WTC11 (cell line): ENCODE data around the gene OSBPL6. TPM values are rescaled to one million over a fixed set of nuclear protein-coding genes. Genes with fewer than 3 reads are reported as not detected.

Experiments
- ATAC-seq: fragments of 200-7000 bp; cut with Tn5 transposase; 2 replicates; pipeline ENCODE4 v1.10.0; 2021; ENCODE audit warnings: mild to moderate bottlenecking, moderate library complexity
- CTCF ChIA-PET: fragments of 300-600 bp; sonication (Branson Sonifier 250); formaldehyde crosslinking; loops from one replicate; lab custom pipeline; 2021; ENCODE audit warnings: antibody characterized with exemption; lab: Charles Lee
- POLR2A ChIA-PET: fragments of 350-600 bp; sonication (Branson Sonifier 250); formaldehyde crosslinking; loops from one replicate; lab custom pipeline; 2021; ENCODE audit warnings: antibody characterized with exemption; lab: Charles Lee
- DNase-seq: peaks from one replicate; pipeline ENCODE4 v3.0.0; 2021; ENCODE audit warnings: low spot score
- H3K27ac Mint-ChIP-seq: 2 replicates; pipeline ENCODE4 v1.8.0; 2021; ENCODE audit warnings: mixed read lengths
- H3K27me3 Mint-ChIP-seq: 2 replicates; pipeline ENCODE4 v1.8.0; 2021; ENCODE audit warnings: low read depth, mild to moderate bottlenecking, moderate library complexity, mixed read lengths
- H3K36me3 Mint-ChIP-seq: 2 replicates; pipeline ENCODE4 v1.8.0; 2021; ENCODE audit warnings: mixed read lengths
- H3K4me1 Mint-ChIP-seq: 2 replicates; pipeline ENCODE4 v1.8.0; 2022; ENCODE audit warnings: mixed read lengths
- H3K4me3 Mint-ChIP-seq: 2 replicates; pipeline ENCODE4 v1.8.0; 2021; ENCODE audit warnings: mild to moderate bottlenecking, moderate library complexity, mixed read lengths
- H3K9me3 Mint-ChIP-seq: 2 replicates; pipeline ENCODE4 v1.8.0; 2021; ENCODE audit warnings: mixed read lengths
- ATF3 ChIP-seq: sonication (generic); formaldehyde crosslinking; conservative IDR thresholded peaks from 2 replicates; pipeline ENCODE4 v1.8.1; 2022; ENCODE audit warnings: mild to moderate bottlenecking, missing genetic modification reagents
- CREM ChIP-seq: sonication (generic); formaldehyde crosslinking; IDR thresholded peaks from 2 replicates; pipeline ENCODE4 v1.8.1; 2022; ENCODE audit warnings: mild to moderate bottlenecking, missing genetic modification reagents, moderate library complexity
- FOXP1 ChIP-seq: sonication (generic); formaldehyde crosslinking; IDR thresholded peaks from 2 replicates; pipeline ENCODE4 v1.8.0; 2022; ENCODE audit warnings: missing genetic modification reagents, mild to moderate bottlenecking, moderate library complexity, borderline replicate concordance
- GTF2I ChIP-seq: fragments of 250-450 bp; sonication (Bioruptor Pico); conservative IDR thresholded peaks from 2 replicates; pipeline ENCODE4 v1.4.0; 2021; ENCODE audit warnings: mild to moderate bottlenecking
- HMGA2 ChIP-seq: fragments of 250-450 bp; sonication (Bioruptor Pico); IDR thresholded peaks from 2 replicates; pipeline ENCODE4 v1.4.0; 2021; ENCODE audit warnings: mild to moderate bottlenecking, moderate library complexity
- JAZF1 ChIP-seq: fragments of 250-450 bp; sonication (Bioruptor Pico); IDR thresholded peaks from 2 replicates; pipeline ENCODE4 v1.9.0; 2021; ENCODE audit warnings: moderate library complexity, mild to moderate bottlenecking, inconsistent platforms
- NR1H2 ChIP-seq: sonication (generic); formaldehyde crosslinking; IDR thresholded peaks from 2 replicates; pipeline ENCODE4 v1.9.0; 2021; ENCODE audit warnings: mild to moderate bottlenecking, moderate library complexity, missing genetic modification reagents
- PRDM15 ChIP-seq: sonication (generic); formaldehyde crosslinking; IDR thresholded peaks from 2 replicates; pipeline ENCODE4 v1.8.0; 2022; ENCODE audit warnings: missing genetic modification reagents
- TEAD1 ChIP-seq: sonication (generic); formaldehyde crosslinking; IDR thresholded peaks from 2 replicates; pipeline ENCODE4 v1.8.0; 2022; ENCODE audit warnings: mild to moderate bottlenecking, missing genetic modification reagents
- USF1 ChIP-seq: sonication (generic); formaldehyde crosslinking; IDR thresholded peaks from 2 replicates; pipeline ENCODE4 v1.8.0; 2022; ENCODE audit warnings: mild to moderate bottlenecking, missing genetic modification reagents
- ZNF121 ChIP-seq: sonication (generic); formaldehyde crosslinking; IDR thresholded peaks from 2 replicates; pipeline ENCODE4 v1.8.0; 2023; ENCODE audit warnings: missing genetic modification reagents
- ZNF219 ChIP-seq: sonication (generic); formaldehyde crosslinking; IDR thresholded peaks from 2 replicates; pipeline ENCODE4 v1.8.0; 2023; ENCODE audit warnings: missing genetic modification reagents, mild to moderate bottlenecking, borderline replicate concordance
- ZNF263 ChIP-seq: sonication (generic); formaldehyde crosslinking; IDR thresholded peaks from 2 replicates; pipeline ENCODE4 v1.8.1; 2022; ENCODE audit warnings: low read depth, mild to moderate bottlenecking, moderate library complexity, missing genetic modification reagents
- ZNF512 ChIP-seq: sonication (generic); formaldehyde crosslinking; IDR thresholded peaks from 2 replicates; pipeline ENCODE4 v1.8.1; 2022; ENCODE audit warnings: missing genetic modification reagents, borderline replicate concordance
- total RNA-seq: library from RNA; stranded (reverse); gene quantifications from 3 replicates; pipeline ENCODE4 v1.2.3, GENCODE V29; 2021
- TF ChIP-seq, protein P1 (sequence below): fragments of 250-450 bp; sonication (Bioruptor Pico); IDR thresholded peaks from 2 replicates; pipeline ENCODE4 v1.8.0; 2021; ENCODE audit warnings: mild to moderate bottlenecking
- TF ChIP-seq, protein P2 (sequence below): sonication (generic); formaldehyde crosslinking; IDR thresholded peaks from 2 replicates; pipeline ENCODE4 v1.8.1; 2023; ENCODE audit warnings: mild to moderate bottlenecking, missing genetic modification reagents
- TF ChIP-seq, protein P3 (sequence below): sonication (generic); formaldehyde crosslinking; conservative IDR thresholded peaks from 2 replicates; pipeline ENCODE4 v1.8.1; 2023; ENCODE audit warnings: mild to moderate bottlenecking, low read depth, missing genetic modification reagents, moderate library complexity
- TF ChIP-seq, protein P4 (sequence below): sonication (generic); formaldehyde crosslinking; IDR thresholded peaks from 2 replicates; pipeline ENCODE4 v1.8.1; 2022; ENCODE audit warnings: mild to moderate bottlenecking, moderate library complexity, missing genetic modification reagents
- TF ChIP-seq, protein P5 (sequence below): fragments of 250-450 bp; sonication (Bioruptor Pico); IDR thresholded peaks from 2 replicates; pipeline ENCODE4 v1.9.0; 2021; ENCODE audit warnings: mild to moderate bottlenecking
- TF ChIP-seq, protein P6 (sequence below): fragments of 250-450 bp; sonication (Bioruptor Pico); IDR thresholded peaks from 2 replicates; pipeline ENCODE4 v2.1.2; 2022; ENCODE audit warnings: mild to moderate bottlenecking, moderate library complexity

OSBPL6 gene
- total RNA-seq, 1 experiment from 2014 or later = 9.2 TPM

DNA sequence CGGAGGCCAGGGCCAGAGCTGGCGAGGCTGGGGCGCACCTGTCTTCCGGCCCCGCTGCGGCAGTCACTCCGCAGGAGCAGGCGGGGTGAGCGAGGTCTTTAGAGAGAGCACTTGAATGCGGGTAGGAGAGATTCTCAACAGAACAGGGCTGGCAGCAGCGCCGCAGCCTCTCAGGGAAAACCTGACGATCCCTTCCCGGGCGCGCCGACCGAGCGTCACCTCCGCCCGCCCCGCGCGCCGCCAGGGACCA lies 256.1 kb downstream of the OSBPL6 start:
- Mint-ChIP-seq H3K4me1 (peaks cover 20% of the 10 kb centered on the region), H3K27me3 (no peaks in the 10 kb centered on the region), H3K27ac (peak overlapping the region; percentile 90), H3K36me3 (peaks cover 29% of the 10 kb centered on the region), H3K9me3 (peaks cover 7% of the 10 kb centered on the region), H3K4me3 (peak overlapping the region; percentile 85)
- POLR2A ChIA-PET = interaction anchor here (0.6 to 2.1 kb wide), 9 partner anchors 10 to 333 kb away, joined by 3 to 20 read pairs (median 4); no protein-coding TSS in a partner anchor
- TF ChIP-seq PRDM15 (CRISPR knock-in tag) = no peak
- TF ChIP-seq ZNF121 = no peak
- TF ChIP-seq GTF2I (CRISPR knock-in tag) = no peak
- TF ChIP-seq, protein P1, sequence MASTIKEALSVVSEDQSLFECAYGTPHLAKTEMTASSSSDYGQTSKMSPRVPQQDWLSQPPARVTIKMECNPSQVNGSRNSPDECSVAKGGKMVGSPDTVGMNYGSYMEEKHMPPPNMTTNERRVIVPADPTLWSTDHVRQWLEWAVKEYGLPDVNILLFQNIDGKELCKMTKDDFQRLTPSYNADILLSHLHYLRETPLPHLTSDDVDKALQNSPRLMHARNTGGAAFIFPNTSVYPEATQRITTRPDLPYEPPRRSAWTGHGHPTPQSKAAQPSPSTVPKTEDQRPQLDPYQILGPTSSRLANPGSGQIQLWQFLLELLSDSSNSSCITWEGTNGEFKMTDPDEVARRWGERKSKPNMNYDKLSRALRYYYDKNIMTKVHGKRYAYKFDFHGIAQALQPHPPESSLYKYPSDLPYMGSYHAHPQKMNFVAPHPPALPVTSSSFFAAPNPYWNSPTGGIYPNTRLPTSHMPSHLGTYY (CRISPR knock-in tag) = 0 out of 2 replicates have a peak, but pooled peaks have one; percentile 37
- TF ChIP-seq, protein P2, sequence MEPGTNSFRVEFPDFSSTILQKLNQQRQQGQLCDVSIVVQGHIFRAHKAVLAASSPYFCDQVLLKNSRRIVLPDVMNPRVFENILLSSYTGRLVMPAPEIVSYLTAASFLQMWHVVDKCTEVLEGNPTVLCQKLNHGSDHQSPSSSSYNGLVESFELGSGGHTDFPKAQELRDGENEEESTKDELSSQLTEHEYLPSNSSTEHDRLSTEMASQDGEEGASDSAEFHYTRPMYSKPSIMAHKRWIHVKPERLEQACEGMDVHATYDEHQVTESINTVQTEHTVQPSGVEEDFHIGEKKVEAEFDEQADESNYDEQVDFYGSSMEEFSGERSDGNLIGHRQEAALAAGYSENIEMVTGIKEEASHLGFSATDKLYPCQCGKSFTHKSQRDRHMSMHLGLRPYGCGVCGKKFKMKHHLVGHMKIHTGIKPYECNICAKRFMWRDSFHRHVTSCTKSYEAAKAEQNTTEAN (CRISPR knock-in tag) = no peak
- no peak for TF ChIP-seq JAZF1 (CRISPR knock-in tag)
- TF ChIP-seq ATF3 (CRISPR knock-in tag) = no peak
- TF ChIP-seq NR1H2 (CRISPR knock-in tag) = no peak
- no peak for TF ChIP-seq TEAD1 (CRISPR knock-in tag)
- TF ChIP-seq, protein P3, sequence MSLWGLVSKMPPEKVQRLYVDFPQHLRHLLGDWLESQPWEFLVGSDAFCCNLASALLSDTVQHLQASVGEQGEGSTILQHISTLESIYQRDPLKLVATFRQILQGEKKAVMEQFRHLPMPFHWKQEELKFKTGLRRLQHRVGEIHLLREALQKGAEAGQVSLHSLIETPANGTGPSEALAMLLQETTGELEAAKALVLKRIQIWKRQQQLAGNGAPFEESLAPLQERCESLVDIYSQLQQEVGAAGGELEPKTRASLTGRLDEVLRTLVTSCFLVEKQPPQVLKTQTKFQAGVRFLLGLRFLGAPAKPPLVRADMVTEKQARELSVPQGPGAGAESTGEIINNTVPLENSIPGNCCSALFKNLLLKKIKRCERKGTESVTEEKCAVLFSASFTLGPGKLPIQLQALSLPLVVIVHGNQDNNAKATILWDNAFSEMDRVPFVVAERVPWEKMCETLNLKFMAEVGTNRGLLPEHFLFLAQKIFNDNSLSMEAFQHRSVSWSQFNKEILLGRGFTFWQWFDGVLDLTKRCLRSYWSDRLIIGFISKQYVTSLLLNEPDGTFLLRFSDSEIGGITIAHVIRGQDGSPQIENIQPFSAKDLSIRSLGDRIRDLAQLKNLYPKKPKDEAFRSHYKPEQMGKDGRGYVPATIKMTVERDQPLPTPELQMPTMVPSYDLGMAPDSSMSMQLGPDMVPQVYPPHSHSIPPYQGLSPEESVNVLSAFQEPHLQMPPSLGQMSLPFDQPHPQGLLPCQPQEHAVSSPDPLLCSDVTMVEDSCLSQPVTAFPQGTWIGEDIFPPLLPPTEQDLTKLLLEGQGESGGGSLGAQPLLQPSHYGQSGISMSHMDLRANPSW = no peak
- TF ChIP-seq, protein P4, sequence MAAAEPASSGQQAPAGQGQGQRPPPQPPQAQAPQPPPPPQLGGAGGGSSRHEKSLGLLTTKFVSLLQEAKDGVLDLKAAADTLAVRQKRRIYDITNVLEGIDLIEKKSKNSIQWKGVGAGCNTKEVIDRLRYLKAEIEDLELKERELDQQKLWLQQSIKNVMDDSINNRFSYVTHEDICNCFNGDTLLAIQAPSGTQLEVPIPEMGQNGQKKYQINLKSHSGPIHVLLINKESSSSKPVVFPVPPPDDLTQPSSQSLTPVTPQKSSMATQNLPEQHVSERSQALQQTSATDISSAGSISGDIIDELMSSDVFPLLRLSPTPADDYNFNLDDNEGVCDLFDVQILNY (CRISPR knock-in tag) = no peak
- TF ChIP-seq, protein P5, sequence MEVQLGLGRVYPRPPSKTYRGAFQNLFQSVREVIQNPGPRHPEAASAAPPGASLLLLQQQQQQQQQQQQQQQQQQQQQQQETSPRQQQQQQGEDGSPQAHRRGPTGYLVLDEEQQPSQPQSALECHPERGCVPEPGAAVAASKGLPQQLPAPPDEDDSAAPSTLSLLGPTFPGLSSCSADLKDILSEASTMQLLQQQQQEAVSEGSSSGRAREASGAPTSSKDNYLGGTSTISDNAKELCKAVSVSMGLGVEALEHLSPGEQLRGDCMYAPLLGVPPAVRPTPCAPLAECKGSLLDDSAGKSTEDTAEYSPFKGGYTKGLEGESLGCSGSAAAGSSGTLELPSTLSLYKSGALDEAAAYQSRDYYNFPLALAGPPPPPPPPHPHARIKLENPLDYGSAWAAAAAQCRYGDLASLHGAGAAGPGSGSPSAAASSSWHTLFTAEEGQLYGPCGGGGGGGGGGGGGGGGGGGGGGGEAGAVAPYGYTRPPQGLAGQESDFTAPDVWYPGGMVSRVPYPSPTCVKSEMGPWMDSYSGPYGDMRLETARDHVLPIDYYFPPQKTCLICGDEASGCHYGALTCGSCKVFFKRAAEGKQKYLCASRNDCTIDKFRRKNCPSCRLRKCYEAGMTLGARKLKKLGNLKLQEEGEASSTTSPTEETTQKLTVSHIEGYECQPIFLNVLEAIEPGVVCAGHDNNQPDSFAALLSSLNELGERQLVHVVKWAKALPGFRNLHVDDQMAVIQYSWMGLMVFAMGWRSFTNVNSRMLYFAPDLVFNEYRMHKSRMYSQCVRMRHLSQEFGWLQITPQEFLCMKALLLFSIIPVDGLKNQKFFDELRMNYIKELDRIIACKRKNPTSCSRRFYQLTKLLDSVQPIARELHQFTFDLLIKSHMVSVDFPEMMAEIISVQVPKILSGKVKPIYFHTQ (CRISPR knock-in tag) = no peak
- TF ChIP-seq USF1 (CRISPR knock-in tag) = no peak
- no peak for TF ChIP-seq HMGA2
- TF ChIP-seq ZNF263 (CRISPR knock-in tag) = peak; percentile 11; the same call in 1 of the 2 replicates
- TF ChIP-seq CREM (CRISPR knock-in tag) = no peak
- 0 out of 2 replicates have a peak, but pooled peaks have one; percentile 62 for TF ChIP-seq ZNF512 (CRISPR knock-in tag)
- TF ChIP-seq ZNF219 (CRISPR knock-in tag) = no peak
- TF ChIP-seq, protein P6, sequence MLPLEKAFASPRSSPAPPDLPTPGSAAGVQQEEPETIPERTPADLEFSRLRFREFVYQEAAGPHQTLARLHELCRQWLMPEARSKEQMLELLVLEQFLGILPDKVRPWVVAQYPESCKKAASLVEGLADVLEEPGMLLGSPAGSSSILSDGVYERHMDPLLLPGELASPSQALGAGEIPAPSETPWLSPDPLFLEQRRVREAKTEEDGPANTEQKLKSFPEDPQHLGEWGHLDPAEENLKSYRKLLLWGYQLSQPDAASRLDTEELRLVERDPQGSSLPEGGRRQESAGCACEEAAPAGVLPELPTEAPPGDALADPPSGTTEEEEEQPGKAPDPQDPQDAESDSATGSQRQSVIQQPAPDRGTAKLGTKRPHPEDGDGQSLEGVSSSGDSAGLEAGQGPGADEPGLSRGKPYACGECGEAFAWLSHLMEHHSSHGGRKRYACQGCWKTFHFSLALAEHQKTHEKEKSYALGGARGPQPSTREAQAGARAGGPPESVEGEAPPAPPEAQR (CRISPR knock-in tag) = no peak
- peak; percentile 59; the same call in 1 of the 2 replicates for TF ChIP-seq FOXP1
- DNase-seq (no peak), ATAC-seq (no peak)
- CTCF ChIA-PET = interaction anchor here (0.6 to 2.2 kb wide), 6 partner anchors 29 to 1367 kb away, joined by 3 to 14 read pairs (median 4); partner anchors contain the start of genes PLEKHA3 and RBM45
